COLO668 (cell line): ENCODE data around the gene ERGIC1.

Experiments used
- DNase-seq: peaks from one replicate; lab custom pipeline; 2025; ENCODE audit not compliant: unreplicated experiment; lab: John Stamatoyannopoulos, UW

The ERGIC1 gene

DNA sequence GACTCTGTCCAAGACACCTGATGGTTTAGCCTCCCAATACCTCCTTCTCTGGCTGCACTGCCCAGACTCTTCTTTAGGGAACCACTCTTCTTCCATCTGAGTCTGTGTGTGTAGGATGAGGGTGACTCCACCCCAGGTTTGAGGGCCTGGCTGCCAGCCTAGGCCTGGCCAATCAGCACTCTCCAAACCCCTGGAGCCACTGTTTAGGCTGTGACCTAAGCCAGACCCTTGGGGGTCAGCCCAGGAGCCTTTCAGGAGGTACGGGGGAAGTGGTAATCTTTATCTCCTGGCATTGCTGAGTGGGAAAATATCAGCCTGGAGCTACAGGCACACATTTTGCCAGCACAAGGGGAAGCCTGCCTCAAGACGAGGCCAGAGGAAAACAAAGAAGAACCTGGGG, 6.2 kb upstream of the ERGIC1 start:
- no peak for DNase-seq

DNA sequence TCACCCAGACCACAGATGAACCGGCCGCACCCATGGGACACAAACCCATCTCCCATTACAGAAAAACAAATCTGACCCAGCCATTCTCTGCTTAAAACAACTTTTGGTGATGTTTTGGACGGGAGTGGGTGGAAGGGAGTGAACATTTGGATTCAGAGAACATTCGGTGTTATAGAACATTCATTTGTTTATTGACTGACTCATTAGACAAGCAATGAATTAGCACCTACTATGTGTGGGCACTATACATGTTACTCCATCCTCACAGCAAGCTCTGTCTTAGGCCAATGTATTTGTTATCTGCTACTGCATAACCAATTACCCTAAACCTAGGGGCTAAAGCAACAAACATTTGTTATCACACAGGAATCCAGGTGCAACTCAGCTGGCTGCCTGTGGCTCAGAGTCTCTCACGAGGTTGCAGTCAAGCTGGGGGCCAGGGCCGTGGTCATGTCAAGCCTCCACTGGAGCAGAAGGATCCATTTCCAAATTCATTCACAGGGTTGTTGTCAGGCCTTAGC, 5.1 kb upstream of the ERGIC1 start:
- no peak for DNase-seq

DNA sequence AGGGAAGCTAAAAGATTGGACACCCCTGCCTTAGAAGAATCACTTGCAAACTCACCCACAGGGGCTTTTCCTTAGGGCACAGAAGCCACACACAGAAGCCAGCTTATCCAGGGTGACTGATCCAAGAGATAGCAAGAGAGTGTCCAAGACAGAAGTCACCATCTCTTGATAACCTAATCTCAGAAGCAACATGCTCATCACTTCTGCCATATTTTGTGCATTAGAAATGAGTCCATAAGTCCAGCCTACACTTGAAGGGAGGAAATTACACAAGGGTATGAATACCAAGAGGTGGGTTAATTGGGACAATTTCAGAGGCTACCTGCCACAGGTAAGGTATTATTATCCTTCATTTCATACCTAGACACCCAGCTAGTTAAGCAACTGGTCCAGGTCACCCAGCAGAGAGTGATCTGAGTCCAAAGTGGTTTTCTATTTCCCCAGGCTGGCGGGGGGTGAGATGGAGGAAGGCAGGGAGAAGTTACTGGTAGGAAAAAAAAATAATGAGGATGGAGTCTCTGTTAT, 3.7 kb upstream of the ERGIC1 start:
- DNase-seq, result no peak

DNA sequence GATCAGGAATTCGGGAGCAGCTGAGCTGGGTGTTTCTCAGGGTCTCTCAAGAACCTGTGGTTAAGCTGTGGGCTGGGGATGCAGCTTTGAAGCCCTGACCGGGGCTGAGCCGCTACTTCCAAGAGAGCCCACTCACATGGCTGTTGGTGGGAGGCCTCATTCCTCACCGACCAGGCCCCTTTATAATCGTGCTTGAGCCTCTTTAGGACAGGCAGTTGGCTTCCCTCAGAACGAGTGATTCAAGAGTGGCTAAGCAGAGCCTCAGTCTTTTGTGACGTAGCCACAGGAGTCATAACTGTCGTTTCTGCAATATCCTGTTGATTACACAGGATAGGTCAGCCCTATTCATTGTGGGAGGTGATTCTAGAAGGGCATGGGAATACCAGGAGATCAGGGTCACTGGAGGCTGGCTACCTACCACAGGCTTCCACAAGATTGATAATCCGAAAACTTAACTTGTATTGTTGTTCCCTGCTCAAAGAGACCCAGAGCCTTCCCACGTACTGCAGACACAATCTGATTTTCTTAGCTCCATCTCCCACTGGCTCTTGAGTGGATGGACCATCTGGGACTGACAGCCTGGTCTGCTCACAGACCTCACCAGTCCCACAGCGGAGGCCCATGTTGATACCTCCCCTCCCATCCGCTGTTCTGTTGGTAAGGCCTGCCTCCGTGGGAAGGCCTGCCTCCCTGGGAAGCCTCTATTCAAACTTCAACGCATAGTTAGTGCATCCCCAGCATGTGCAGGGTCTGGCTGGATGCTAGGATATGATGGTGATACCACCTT, 3.0 kb upstream of the ERGIC1 start:
- DNase-seq, result no peak

DNA sequence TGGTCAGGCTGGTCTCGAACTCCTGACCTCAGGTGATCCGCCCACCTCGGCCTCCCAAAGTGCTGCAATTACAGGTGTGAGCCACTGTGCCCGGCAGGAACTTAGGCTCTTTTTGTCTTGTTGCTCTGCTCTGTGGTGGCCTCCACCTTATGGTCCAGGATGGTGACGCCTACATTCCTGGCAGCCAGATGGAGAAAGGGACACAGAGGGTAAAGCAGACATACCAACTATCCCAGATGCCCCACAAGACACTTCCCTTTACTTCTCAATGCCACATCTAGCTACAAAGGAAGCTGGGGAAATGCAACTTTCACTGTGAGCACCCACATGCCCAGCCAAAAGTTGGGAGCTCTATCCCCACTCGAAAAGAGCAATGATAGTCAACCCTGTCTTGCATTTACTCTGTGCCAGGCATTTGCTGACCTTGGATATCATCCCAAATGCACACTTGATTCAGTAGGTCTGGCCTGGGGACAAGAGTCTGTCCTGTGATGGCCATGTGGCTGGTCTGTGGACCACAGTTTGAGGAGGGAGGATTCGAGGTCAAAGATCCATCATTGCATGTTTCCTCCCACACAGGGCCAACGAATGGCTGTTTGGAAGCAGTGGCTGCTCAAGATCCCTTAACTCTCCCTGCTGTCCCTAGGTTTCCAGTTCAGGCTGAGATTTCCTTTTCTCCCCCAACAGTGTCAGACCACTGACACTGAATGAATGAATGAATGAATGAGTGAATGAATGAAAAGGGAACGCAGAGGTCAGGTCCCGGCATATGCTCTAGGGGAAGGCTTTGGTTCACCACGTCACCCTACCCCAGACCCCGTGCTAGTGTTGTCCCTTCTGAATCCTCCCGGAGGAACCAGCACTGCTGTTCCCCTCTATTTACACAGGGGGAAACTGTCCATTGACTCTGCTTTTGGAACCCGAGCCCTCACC, 1.4 kb upstream of the ERGIC1 start:
- DNase-seq, result no peak

DNA sequence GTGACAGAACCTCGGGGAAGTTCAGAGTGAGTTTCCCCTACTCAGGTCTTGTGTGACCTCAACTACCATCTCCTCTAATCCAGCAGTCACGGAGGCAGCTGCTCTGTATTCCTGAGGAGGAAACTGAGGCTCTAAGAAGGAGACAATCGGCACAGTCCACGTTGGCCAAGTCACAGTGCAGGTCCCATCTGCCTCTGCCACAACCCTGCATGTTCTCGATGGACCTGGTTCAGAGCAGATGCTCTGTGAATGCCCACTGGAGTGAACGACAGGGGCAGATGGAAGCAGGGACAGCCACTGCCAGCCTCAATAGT, 722 bp upstream of the ERGIC1 start:
- DNase-seq, result no peak

DNA sequence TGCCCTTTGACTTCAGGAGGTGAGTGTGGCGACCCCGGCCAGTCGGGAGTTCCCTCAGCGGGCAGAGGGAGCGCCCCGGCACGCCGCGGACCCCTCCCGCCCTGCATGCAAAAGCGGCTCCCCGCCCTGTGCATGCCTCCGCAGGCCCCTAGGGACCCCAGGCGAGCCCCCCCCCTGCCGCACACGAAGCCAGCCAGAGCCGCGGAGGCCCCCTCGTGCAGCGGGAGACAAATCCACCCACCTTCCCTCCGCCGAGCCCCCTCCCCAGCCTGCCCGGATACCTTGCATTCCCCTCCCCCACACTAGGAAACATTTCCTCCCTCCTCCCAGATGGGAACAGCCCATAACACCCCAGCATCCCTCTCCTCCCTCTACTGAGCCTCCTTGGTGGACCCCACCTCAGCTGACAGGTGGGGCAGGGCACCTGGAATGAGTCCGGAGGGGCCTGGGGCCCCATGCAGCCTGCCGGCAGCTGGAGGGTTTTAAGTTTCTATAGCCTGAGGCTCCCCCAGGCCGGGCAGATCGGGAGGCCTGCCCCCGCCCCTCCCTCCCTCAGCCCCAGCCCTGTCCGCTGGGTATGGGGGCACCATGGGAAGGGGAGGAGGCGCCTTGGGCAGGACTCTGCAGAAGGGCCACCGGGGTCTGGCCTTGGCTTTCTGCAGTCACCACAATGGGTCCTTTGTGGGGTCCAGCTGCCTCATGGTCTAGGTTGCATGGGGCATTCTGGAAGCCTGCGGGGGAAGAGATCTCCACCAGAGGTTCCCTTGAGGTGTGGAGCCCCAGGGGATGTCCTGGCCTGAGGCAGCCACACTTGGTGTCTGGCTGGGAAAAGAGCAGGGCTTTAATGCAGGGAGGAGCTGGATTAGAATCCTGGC, 601 bp downstream of the ERGIC1 start:
- peak; percentile 39 for DNase-seq

DNA sequence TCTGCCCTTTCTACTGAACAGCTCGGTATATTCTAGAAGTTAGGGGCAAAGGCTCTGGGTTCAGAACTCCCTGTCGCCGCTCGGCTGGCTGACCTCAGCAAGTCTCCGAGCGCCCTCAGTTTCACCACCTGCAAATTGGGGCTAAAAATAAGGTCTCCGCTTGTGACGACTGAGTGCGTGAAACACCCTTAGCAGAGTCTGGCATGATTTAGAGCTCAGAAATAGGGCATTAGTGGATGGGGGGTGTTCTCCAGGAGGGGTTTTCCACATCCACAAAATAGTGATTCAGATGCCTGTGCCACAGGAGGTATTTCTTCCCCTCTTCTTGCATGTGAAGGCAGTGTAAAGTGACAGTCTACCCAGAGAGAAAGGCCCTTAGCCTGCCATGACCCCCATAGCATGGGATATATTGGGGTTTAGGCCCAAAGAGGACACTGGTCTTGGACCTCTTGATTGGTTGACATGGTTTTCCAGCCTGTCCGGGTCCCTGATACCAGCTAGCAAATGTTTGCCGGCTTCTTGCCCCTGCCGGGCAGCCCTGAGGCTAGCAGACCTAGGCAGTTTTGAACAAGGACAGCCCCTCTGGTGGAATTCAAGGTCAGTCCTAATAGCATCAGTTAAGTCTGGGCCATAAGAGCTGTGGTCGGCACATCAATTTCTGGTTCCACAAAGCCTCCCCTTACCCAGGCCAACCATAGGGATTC, 1.4 kb downstream of the ERGIC1 start:
- DNase-seq, result no peak

DNA sequence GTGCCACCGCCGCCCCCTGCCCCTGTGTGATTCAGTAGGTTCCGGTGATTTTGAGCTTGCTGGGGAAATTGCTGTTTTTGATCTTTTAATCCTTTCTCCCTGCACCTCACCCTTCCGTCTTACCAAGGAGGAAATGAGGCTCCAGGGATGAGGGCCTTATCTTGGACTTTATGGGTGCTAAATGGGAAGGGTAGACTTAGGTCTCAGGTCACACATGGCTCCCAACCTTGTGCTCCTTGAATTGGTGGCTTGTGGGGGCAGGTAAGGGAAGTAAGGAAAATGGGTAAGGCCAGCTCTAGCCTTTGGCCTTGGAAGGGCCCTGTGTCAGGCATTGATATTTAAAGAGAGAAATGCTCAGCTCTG, 1.9 kb downstream of the ERGIC1 start:
- DNase-seq, result no peak

DNA sequence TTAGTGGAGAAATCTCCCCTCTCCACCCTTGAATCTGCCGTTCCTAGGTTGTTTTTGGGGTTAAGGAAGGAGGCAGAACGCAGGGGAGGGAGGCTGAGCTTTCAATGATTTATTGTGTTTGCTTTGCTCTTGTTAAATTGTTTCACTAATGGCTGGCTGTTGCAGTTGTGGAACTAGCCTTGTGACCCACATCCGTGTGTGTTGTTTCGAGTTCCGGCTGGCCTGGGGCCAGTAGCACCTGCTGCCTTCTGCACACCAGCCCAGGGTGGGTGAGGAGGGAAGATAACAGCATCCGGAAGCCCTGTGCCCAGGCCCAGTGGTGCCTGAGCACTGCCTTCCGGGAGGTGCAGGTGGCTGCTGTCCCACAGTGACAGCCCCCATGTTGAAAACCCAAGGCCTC, 3.6 kb downstream of the ERGIC1 start:
- peak; percentile 87 for DNase-seq

DNA sequence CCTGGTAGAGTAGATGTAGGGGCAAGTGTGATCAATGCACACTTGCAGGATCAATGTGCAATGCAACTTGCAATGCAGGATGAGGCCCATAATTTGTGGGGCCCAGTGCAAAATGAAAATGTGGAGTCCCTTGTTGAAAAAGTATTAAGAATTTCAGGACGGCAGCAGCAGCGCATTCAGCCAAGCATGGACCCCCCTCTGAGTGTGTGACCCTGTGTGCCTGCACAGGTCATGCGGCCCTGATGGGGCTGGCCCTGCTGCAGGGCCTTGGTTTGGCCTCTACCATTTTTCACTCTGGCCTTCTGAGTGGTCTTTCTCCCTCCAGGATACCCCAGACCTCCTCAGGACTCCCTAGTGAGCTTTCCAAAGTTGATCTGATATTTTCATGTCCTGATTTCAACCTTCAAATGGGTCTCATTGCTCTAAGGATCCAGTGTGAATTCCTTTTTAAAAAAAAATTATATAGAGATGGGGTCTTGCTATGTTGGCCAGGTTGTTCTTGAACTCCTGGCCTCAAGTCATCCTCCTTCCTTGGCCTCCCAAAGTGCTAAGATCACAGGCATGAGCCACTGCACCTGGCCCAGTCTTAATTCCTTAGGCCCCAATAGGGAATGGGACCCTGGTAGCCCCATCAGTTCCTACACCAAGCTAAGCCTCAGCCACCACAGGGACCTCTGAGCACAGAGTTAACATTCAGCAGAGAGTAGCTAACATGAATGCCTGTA, 4.3 kb downstream of the ERGIC1 start:
- no peak for DNase-seq

DNA sequence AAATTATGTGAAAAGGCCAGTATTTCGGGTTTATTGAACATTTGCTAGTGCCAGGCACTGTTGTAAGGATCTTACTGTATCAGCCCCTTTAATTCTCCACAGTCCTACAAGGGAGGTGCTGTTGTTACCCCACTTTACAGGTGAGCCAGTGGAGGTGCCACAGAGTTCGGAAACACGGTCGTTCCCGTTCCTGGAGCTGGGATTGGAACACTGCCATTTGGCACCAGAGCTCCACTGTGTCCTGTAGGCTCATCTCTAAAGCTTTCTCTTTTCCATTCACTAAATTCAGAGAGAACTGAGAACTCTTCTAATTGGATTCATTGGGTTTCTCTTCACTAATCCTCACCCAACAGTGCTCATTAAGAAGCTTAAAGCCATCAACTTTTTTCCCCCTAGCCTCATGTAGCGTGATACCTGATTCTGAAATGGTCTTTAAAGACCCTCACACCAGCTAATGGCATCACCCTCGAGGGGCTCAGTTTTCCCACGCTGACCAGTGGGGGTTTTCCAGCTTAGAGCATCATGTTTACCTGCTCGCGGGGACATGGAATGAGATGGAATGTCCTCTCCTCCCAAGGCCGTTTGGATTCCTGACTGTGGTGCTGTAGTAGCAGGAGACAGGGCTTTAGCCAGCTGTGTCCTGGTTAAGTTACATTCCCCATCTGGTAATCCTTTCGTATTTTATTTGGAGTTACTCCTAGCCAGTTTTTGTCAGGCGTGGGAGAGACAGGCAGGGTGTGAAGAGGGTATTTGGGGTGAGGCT, 5.8 kb downstream of the ERGIC1 start:
- DNase-seq, result no peak

DNA sequence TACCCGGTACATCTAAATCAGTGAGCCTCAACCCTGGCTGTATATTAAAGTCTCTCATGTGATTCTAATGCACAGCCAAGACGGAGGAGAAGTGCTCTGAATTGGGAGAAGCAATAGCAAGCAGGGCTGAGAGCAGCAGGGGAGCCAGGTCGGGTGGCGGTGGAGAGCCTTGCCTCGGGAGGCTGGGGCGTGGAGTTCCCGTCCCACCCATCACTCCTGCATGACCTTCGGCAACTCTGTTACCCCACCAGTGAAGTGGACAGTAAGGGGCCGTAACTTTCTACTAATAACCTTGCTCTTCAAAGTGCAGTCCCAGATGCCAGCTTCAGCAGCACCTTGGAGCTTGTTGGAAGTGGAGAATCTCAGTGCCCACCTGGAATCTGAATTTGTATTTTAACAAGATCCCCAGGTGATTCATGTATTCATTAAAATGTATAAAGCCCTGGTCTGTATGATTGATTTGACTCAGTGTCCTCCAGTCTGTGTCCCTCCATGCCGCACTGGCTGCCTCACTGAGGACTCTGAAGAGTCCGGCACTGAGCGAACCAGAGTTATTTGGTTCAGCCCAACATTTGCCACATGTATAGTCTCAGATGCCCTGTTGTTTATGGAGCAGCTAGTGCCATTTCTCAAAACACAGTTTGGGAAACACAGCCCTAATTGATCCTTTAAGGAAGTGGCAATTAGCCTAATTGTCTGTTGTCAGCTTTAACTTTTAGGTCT, 6.5 kb downstream of the ERGIC1 start:
- DNase-seq, result no peak

DNA sequence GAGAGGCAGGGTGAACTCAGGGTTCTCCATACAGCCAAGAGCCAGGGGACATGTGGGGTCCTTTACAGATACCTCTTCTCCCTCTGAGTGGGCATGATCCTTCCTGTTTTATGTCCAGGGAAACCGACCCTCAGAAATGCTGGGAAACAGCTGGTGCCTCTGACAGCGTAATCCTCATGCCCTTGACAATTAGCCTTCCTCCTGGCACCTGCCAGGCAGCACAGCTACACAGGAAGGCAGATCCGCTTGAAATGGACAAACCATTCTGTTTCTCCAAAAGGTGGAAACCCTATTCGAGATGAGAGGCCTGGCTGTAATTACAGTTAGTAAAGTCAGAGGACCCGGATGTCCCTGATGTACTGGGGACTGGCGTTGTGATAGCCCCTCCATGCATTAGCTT, 7.2 kb downstream of the ERGIC1 start:
- DNase-seq, result peak; percentile 1

DNA sequence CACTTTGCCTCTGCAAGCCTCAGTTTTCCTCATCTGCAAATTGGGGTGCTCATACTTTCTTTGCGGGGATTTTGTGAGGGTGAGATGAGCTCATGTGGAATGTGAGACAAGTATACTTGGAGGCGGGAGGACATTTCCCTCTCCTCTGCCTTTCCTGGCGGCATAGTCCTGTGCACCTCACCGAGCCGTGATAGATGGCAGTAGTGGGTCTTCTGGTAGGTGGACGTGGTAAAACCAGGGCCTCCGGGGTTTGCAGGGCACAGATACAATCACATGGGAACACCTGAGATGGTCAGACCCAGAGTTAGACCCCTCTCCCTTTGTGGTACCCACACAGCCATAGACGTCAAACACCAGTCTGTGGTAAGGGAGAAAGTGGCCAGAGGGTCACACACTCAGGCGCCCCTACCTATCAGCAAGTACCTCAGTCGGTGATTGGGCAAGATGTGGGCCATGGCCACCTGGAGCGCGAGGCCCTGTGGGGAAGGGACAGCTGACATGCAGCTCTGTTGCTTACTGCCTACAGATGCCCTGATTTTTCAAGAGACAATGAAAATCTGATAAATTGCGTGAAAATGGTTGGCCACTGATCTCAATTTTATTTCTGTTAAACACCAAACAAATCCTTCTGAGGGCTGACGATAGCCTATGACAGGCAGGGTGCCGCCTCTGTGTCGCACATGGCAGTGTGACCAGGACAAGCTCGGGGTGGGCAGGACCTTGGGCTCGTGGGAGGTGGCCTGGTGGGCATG, 9.9 kb downstream of the ERGIC1 start:
- DNase-seq, result no peak

DNA sequence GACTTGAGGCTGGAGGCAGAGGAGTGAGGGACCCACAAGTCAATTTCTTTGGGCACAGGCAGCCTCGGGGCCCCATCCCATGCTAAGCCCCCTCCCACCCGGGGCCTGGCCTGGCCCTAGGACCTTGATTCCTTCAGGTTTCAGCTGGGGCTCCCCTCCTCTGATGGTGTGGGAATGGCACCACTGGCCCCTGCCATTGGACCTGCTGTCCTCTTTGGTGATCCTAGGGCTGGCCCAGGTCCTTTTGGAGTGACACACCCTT, 10.5 kb downstream of the ERGIC1 start:
- DNase-seq, result no peak

DNA sequence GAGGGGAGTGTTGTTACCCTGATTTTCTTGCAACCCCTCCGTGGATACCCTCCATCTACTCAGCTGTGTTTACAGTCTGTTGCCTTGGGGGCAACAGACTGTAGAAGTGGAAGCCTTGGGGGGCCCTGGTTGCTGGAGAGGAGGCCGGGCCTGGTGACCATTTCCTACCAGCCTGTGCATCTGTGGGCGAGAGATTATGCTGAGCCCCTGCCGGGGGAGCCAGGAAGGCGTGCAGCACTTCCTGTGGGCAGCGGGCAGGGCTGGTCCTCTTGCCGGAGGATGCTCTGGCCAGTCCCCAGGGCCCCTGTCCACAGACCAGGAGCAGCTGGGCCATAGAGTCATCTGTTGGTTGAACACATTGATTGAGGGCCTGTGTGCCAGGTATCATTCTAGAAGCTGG, 11.1 kb downstream of the ERGIC1 start:
- DNase-seq, result no peak

DNA sequence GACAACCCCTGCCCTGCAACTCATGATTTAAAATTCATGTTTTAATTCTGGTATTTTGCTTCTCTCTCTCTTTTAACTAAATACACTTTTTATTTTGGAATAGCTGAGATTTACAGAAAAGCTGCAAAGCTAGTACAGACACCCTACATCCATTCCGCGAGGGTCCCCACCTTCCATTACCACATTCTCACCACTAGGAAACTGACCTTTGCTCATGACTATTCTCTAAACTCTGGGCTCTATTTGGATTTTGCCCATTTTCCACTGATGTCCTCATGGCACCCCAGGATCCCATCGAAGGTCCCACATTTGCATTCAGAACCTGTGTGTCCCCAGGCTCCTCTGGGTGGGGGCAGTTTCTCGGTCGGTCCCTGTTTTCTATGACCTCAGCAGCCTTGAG, 11.5 kb downstream of the ERGIC1 start:
- DNase-seq, result no peak
